Activated naive CD4-positive, alpha-beta T cell treated with anti-CD3 and anti-CD28 coated beads, Interleukin-2, amount 50 U/mL, for 24 hours (primary cell): ENCODE measurements around the gene C4orf51.

Experiments
- H3K27ac Mint-ChIP-seq: one replicate; pipeline ENCODE4 v1.8.0; 2021; ENCODE audit warnings: mild to moderate bottlenecking, mixed read lengths
- H3K27me3 Mint-ChIP-seq: one replicate; pipeline ENCODE4 v1.8.0; 2021; ENCODE audit warnings: mixed read lengths
- H3K36me3 Mint-ChIP-seq: one replicate; pipeline ENCODE4 v1.8.0; 2021; ENCODE audit warnings: mixed read lengths
- H3K4me1 Mint-ChIP-seq: one replicate; pipeline ENCODE4 v1.8.0; 2021; ENCODE audit warnings: mixed read lengths
- H3K4me3 Mint-ChIP-seq: one replicate; pipeline ENCODE4 v1.8.0; 2021; ENCODE audit warnings: mild to moderate bottlenecking, mixed read lengths
- H3K9me3 Mint-ChIP-seq: one replicate; pipeline ENCODE4 v1.8.0; 2021; ENCODE audit warnings: mixed read lengths

The C4orf51 gene

GRCh38 chr4:145732001-145732815 is 52.3 kb downstream of the C4orf51 start:
- H3K9me3 Mint-ChIP-seq, result no peaks in the 10 kb centered on the region
- H3K4me1 Mint-ChIP-seq, result peaks cover 5% of the 10 kb centered on the region
- peaks cover 7% of the 10 kb centered on the region for H3K27me3 Mint-ChIP-seq
- no peak overlapping the region for H3K27ac Mint-ChIP-seq
- H3K4me3 Mint-ChIP-seq, result peak overlapping the region; percentile 82
- peaks cover 2% of the 10 kb centered on the region for H3K36me3 Mint-ChIP-seq

- peaks cover 6% of the 10 kb centered on the region for H3K27me3 Mint-ChIP-seq
- H3K36me3 Mint-ChIP-seq, result peaks cover 2% of the 10 kb centered on the region
- H3K9me3 Mint-ChIP-seq, result no peaks in the 10 kb centered on the region
- peak overlapping the region; percentile 82 for H3K4me3 Mint-ChIP-seq
- peaks cover 5% of the 10 kb centered on the region for H3K4me1 Mint-ChIP-seq
- H3K27ac Mint-ChIP-seq, result peak overlapping the region; percentile 62
Observed at GRCh38 chr4:145732895-145733880, 53.2 kb downstream of the C4orf51 start.

GRCh38 chr4:145734031-145734430 is 54.1 kb downstream of the C4orf51 start:
- H3K36me3 Mint-ChIP-seq, result peaks cover 2% of the 10 kb centered on the region
- H3K27me3 Mint-ChIP-seq, result peaks cover 4% of the 10 kb centered on the region
- peaks cover 5% of the 10 kb centered on the region for H3K4me1 Mint-ChIP-seq
- no peaks in the 10 kb centered on the region for H3K9me3 Mint-ChIP-seq
- H3K4me3 Mint-ChIP-seq, result peak overlapping the region; percentile 61
- no peak overlapping the region for H3K27ac Mint-ChIP-seq

- no peaks in the 10 kb centered on the region for H3K27me3 Mint-ChIP-seq
- no peak overlapping the region for H3K27ac Mint-ChIP-seq
- peaks cover 5% of the 10 kb centered on the region for H3K4me1 Mint-ChIP-seq
- no peaks in the 10 kb centered on the region for H3K36me3 Mint-ChIP-seq
- no peaks in the 10 kb centered on the region for H3K9me3 Mint-ChIP-seq
- no peak overlapping the region for H3K4me3 Mint-ChIP-seq
Observed at GRCh38 chr4:145734576-145735346, 54.8 kb downstream of the C4orf51 start.

GRCh38 chr4:145735347-145735675 is 55.4 kb downstream of the C4orf51 start:
- Mint-ChIP-seq H3K27ac (no peak overlapping the region), H3K4me3 (no peak overlapping the region), H3K36me3 (no peaks in the 10 kb centered on the region), H3K27me3 (no peaks in the 10 kb centered on the region), H3K9me3 (no peaks in the 10 kb centered on the region), H3K4me1 (peaks cover 5% of the 10 kb centered on the region)

GRCh38 chr4:145735827-145736226 is 55.9 kb downstream of the C4orf51 start:
- Mint-ChIP-seq H3K27me3 (no peaks in the 10 kb centered on the region), H3K9me3 (no peaks in the 10 kb centered on the region), H3K4me1 (peaks cover 5% of the 10 kb centered on the region), H3K4me3 (no peak overlapping the region), H3K36me3 (no peaks in the 10 kb centered on the region), H3K27ac (no peak overlapping the region)

GRCh38 chr4:145736241-145736831 is 56.4 kb downstream of the C4orf51 start:
- no peaks in the 10 kb centered on the region for H3K36me3 Mint-ChIP-seq
- no peak overlapping the region for H3K27ac Mint-ChIP-seq
- peaks cover 5% of the 10 kb centered on the region for H3K4me1 Mint-ChIP-seq
- no peaks in the 10 kb centered on the region for H3K27me3 Mint-ChIP-seq
- no peak overlapping the region for H3K4me3 Mint-ChIP-seq
- no peaks in the 10 kb centered on the region for H3K9me3 Mint-ChIP-seq

- Mint-ChIP-seq H3K9me3 (no peaks in the 10 kb centered on the region), H3K4me3 (no peak overlapping the region), H3K36me3 (no peaks in the 10 kb centered on the region), H3K27ac (no peak overlapping the region), H3K27me3 (no peaks in the 10 kb centered on the region), H3K4me1 (no peaks in the 10 kb centered on the region)
Observed at GRCh38 chr4:145739845-145740244, 59.9 kb downstream of the C4orf51 start.

GRCh38 chr4:145740806-145741205 is 60.9 kb downstream of the C4orf51 start:
- Mint-ChIP-seq H3K4me3 (no peak overlapping the region), H3K27ac (no peak overlapping the region), H3K9me3 (peaks cover 7% of the 10 kb centered on the region), H3K4me1 (no peaks in the 10 kb centered on the region), H3K27me3 (peaks cover 3% of the 10 kb centered on the region), H3K36me3 (no peaks in the 10 kb centered on the region)

GRCh38 chr4:145743641-145744040 is 63.7 kb downstream of the C4orf51 start:
- Mint-ChIP-seq H3K36me3 (no peaks in the 10 kb centered on the region), H3K4me3 (no peak overlapping the region), H3K27me3 (peaks cover 15% of the 10 kb centered on the region), H3K9me3 (peaks cover 7% of the 10 kb centered on the region), H3K27ac (no peak overlapping the region), H3K4me1 (no peaks in the 10 kb centered on the region)

GRCh38 chr4:145755802-145756201 is 75.9 kb downstream of the C4orf51 start:
- no peak overlapping the region for H3K27ac Mint-ChIP-seq
- no peak overlapping the region for H3K4me3 Mint-ChIP-seq
- H3K27me3 Mint-ChIP-seq, result peaks cover 9% of the 10 kb centered on the region
- peaks cover 2% of the 10 kb centered on the region for H3K9me3 Mint-ChIP-seq
- H3K36me3 Mint-ChIP-seq, result peaks cover 19% of the 10 kb centered on the region
- H3K4me1 Mint-ChIP-seq, result peaks cover 4% of the 10 kb centered on the region

GRCh38 chr4:145756244-145756643 is 76.3 kb downstream of the C4orf51 start:
- H3K4me3 Mint-ChIP-seq, result no peak overlapping the region
- H3K9me3 Mint-ChIP-seq, result no peaks in the 10 kb centered on the region
- H3K27ac Mint-ChIP-seq, result no peak overlapping the region
- peaks cover 4% of the 10 kb centered on the region for H3K4me1 Mint-ChIP-seq
- H3K27me3 Mint-ChIP-seq, result peaks cover 6% of the 10 kb centered on the region
- H3K36me3 Mint-ChIP-seq, result peaks cover 19% of the 10 kb centered on the region

GRCh38 chr4:145757188-145757587 is 77.2 kb downstream of the C4orf51 start:
- Mint-ChIP-seq H3K27me3 (peaks cover 1% of the 10 kb centered on the region), H3K4me1 (peaks cover 4% of the 10 kb centered on the region), H3K4me3 (no peak overlapping the region), H3K9me3 (no peaks in the 10 kb centered on the region), H3K36me3 (peaks cover 22% of the 10 kb centered on the region), H3K27ac (no peak overlapping the region)

- Mint-ChIP-seq H3K27ac (no peak overlapping the region), H3K36me3 (peaks cover 34% of the 10 kb centered on the region), H3K27me3 (no peaks in the 10 kb centered on the region), H3K9me3 (no peaks in the 10 kb centered on the region), H3K4me3 (no peak overlapping the region), H3K4me1 (peaks cover 4% of the 10 kb centered on the region)
Observed at GRCh38 chr4:145760176-145760575, 80.2 kb downstream of the C4orf51 start.
